H9 (cell line): ENCODE results near the gene RNF225. TPM values are rescaled to one million over a fixed set of nuclear protein-coding genes. Genes with fewer than 3 reads are reported as not detected.

Source experiments
- DNase-seq: peaks from one replicate; pipeline ENCODE4 v3.0.0-alpha.2; 2017
- H2AFZ ChIP-seq: one replicate; pipeline ENCODE4 v1.6.1; 2013; ENCODE audit warnings: mild to moderate bottlenecking, low read length, control low read depth, moderate library complexity
- H2AK5ac ChIP-seq: 2 replicates; pipeline ENCODE4 v1.6.1; 2013; ENCODE audit warnings: low read length, control low read depth, mixed read lengths; ENCODE audit not compliant: insufficient read length
- H2BK120ac ChIP-seq: one replicate; pipeline ENCODE4 v1.6.1; 2013; ENCODE audit warnings: low read depth, mild to moderate bottlenecking, low read length, control low read depth, inconsistent platforms; ENCODE audit not compliant: poor library complexity, severe bottlenecking
- H2BK12ac ChIP-seq: 2 replicates; pipeline ENCODE4 v1.6.1; 2013; ENCODE audit warnings: low read length, control low read depth, mixed read lengths, low read depth; ENCODE audit not compliant: insufficient read length
- H2BK15ac ChIP-seq: 2 replicates; pipeline ENCODE4 v1.6.1; 2013; ENCODE audit warnings: low read depth, low read length, control low read depth
- H2BK20ac ChIP-seq: one replicate; pipeline ENCODE4 v1.6.1; 2013; ENCODE audit warnings: low read depth, mild to moderate bottlenecking, low read length, control low read depth, inconsistent platforms; ENCODE audit not compliant: poor library complexity, severe bottlenecking
- H2BK5ac ChIP-seq: 2 replicates; pipeline ENCODE4 v1.6.1; 2013; ENCODE audit warnings: low read length, control low read depth, mixed read lengths; ENCODE audit not compliant: insufficient read length
- H3K14ac ChIP-seq: 2 replicates; pipeline ENCODE4 v1.6.1; 2013; ENCODE audit warnings: low read length, control low read depth; ENCODE audit not compliant: insufficient read depth
- H3K18ac ChIP-seq: 2 replicates; pipeline ENCODE4 v1.6.1; 2013; ENCODE audit warnings: low read depth, mild to moderate bottlenecking, mixed read lengths, low read length, control low read depth; ENCODE audit not compliant: insufficient read length
- H3K23ac ChIP-seq: 2 replicates; pipeline ENCODE4 v1.6.1; 2013; ENCODE audit warnings: low read length, control low read depth, mixed read lengths, low read depth; ENCODE audit not compliant: insufficient read length
- H3K23me2 ChIP-seq: 2 replicates; pipeline ENCODE4 v1.6.1; 2013; ENCODE audit warnings: low read depth, mild to moderate bottlenecking, mixed read lengths, low read length, control low read depth; ENCODE audit not compliant: insufficient read length, poor library complexity, severe bottlenecking
- H3K27ac ChIP-seq: 2 replicates; pipeline ENCODE4 v1.5.1; 2013; ENCODE audit warnings: low read length, control low read depth, mixed read lengths, low read depth; ENCODE audit not compliant: insufficient read length
- H3K27me3 ChIP-seq: 2 replicates; pipeline ENCODE4 v1.6.1; 2013; ENCODE audit warnings: low read length, control low read depth, inconsistent platforms; ENCODE audit not compliant: insufficient read depth
- H3K4ac ChIP-seq: 2 replicates; pipeline ENCODE4 v1.6.1; 2013; ENCODE audit warnings: low read depth, mild to moderate bottlenecking, control low read depth, inconsistent platforms, low read length, moderate library complexity
- H3K4me1 ChIP-seq: 2 replicates; pipeline ENCODE4 v1.6.1; 2013; ENCODE audit warnings: low read length, control low read depth, inconsistent platforms; ENCODE audit not compliant: insufficient read depth
- H3K4me2 ChIP-seq: 2 replicates; pipeline ENCODE4 v1.6.1; 2013; ENCODE audit warnings: low read length, control low read depth, mixed read lengths; ENCODE audit not compliant: insufficient read length, insufficient read depth
- H3K56ac ChIP-seq: 2 replicates; pipeline ENCODE4 v1.6.1; 2013; ENCODE audit warnings: low read depth, mild to moderate bottlenecking, mixed read lengths, low read length, control low read depth; ENCODE audit not compliant: insufficient read length
- H3K79me1 ChIP-seq: 2 replicates; pipeline ENCODE4 v1.6.1; 2013; ENCODE audit warnings: low read depth, mild to moderate bottlenecking, moderate library complexity, low read length, control low read depth, inconsistent platforms; ENCODE audit not compliant: insufficient read depth, poor library complexity, severe bottlenecking
- H3K79me2 ChIP-seq: 2 replicates; pipeline ENCODE4 v1.6.1; 2013; ENCODE audit warnings: low read length, control low read depth, inconsistent platforms; ENCODE audit not compliant: insufficient read depth
- H3K9ac ChIP-seq: 2 replicates; pipeline ENCODE4 v1.6.1; 2013; ENCODE audit warnings: low read length, control low read depth, mixed read lengths; ENCODE audit not compliant: insufficient read length; ENCODE audit errors: extremely low read depth
- H3K9me3 ChIP-seq: one replicate; pipeline ENCODE4 v1.6.1; 2013; ENCODE audit warnings: low read depth, low read length, inconsistent platforms; ENCODE audit not compliant: control insufficient read depth
- H3T11ph ChIP-seq: one replicate; pipeline ENCODE4 v1.6.1; 2013; ENCODE audit warnings: mild to moderate bottlenecking, low read length, control low read depth, inconsistent platforms
- H4K20me1 ChIP-seq: one replicate; pipeline ENCODE4 v1.6.1; 2013; ENCODE audit not compliant: control insufficient read depth, insufficient read length, insufficient read depth
- H4K5ac ChIP-seq: 2 replicates; pipeline ENCODE4 v1.6.1; 2013; ENCODE audit warnings: low read depth, mild to moderate bottlenecking, mixed read lengths, low read length, control low read depth; ENCODE audit not compliant: insufficient read length
- H4K8ac ChIP-seq: replicated peaks from 2 replicates; pipeline ENCODE4 v1.6.1; 2013; ENCODE audit warnings: low read length, control low read depth, mixed read lengths, low read depth; ENCODE audit not compliant: insufficient read length
- H4K91ac ChIP-seq: 2 replicates; pipeline ENCODE4 v1.6.1; 2013; ENCODE audit warnings: low read depth, mild to moderate bottlenecking, moderate library complexity, mixed read lengths, low read length, control low read depth; ENCODE audit not compliant: insufficient read length
- H3K27ac Mint-ChIP-seq, 3 experiments: 2 replicates in 2 of 3; 3 replicates in 1 of 3; pipeline ENCODE4 v1.8.0; 2020 to 2021; ENCODE audit warnings: mixed read lengths in 3 of 3, mild to moderate bottlenecking in 1 of 3, moderate library complexity in 1 of 3
- H3K27me3 Mint-ChIP-seq: 2 replicates; pipeline ENCODE4 v1.8.0; 2021; ENCODE audit warnings: low read depth, mild to moderate bottlenecking, moderate library complexity, mixed read lengths
- H3K36me3 Mint-ChIP-seq, 3 experiments: 2 replicates in 2 of 3; 3 replicates in 1 of 3; pipeline ENCODE4 v1.8.0; 2020 to 2021; ENCODE audit warnings: low read depth in 3 of 3, mixed read lengths in 3 of 3; ENCODE audit not compliant: insufficient read depth in 1 of 3
- H3K4me1 Mint-ChIP-seq, 2 experiments: 2 replicates each; pipeline ENCODE4 v1.8.0; 2020; ENCODE audit warnings: mixed read lengths in 2 of 2
- H3K4me3 Mint-ChIP-seq, 2 experiments: 2 replicates in 1 of 2; 3 replicates in 1 of 2; pipeline ENCODE4 v1.8.0; 2020 to 2021; ENCODE audit warnings: mild to moderate bottlenecking in 2 of 2, mixed read lengths in 2 of 2, moderate library complexity in 1 of 2
- H3K9me3 Mint-ChIP-seq, 2 experiments: 2 replicates in 1 of 2; 3 replicates in 1 of 2; pipeline ENCODE4 v1.8.0; 2020; ENCODE audit warnings: mild to moderate bottlenecking in 2 of 2, mixed read lengths in 2 of 2, moderate library complexity in 1 of 2
- WGBS: extraction: QIAGEN DNeasy Blood & Tissue Kit; methylation state at CpG from one replicate; pipeline ENCODE4 v1.1.7; 2013; ENCODE audit warnings: missing lambda C conversion rate, low lambda C conversion rate, mixed read lengths; ENCODE audit not compliant: insufficient read length; ENCODE audit errors: extremely low coverage; 5-methylcytosine and 5-hydroxymethylcytosine counted together
- total RNA-seq: library from RNA; stranded (reverse); gene quantifications from 2 replicates; pipeline ENCODE4 v1.2.1, GENCODE V29; 2021
- TF ChIP-seq, protein P1 (sequence below): fragments of 200-600 bp; sonication (generic); conservative IDR thresholded peaks from 3 replicates; pipeline ENCODE4 v1.8.0; 2021; ENCODE audit warnings: antibody characterized with exemption, mild to moderate bottlenecking

The RNF225 gene
- total RNA-seq, 1 experiment from 2014 or later, result 2.1 TPM

DNA sequence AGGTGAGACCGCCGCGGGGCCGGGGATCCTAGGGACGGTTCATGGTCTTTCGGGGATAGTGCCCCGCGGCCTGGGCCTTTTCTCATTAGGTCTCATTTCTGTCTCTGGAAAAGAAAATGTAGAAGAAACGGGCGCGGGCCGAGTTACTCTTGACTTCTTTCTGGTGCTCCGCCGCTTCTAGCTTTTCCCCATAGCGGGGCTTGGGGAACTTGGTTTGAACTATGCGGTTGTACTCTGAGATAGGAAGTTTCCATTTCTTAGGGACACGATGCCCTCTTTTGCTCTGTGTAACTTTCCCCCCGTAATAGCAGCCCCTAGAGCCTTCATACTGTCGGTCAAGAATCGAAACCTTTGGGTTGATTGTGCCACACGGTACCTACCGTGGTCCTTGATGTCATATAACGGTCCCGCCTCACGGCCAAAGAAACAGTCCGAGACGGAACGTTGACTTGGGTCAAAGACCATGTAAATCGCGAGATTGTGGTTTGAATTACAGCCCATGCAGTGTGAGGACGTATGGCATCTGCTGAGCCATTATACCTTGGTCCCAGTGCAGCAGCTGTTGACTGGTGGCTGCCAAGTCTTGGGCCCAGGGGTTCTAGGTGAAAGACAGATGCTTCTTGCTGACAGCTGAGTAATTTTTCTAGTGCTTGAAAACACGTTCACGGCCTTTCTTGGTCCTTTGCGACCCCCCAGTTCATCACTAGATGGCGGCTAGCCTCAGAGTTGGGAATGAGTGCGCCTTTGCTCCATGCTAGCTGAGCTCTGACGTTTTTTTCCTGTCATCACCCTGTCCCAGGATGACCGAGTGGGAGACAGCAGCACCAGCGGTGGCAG, 7.9 kb upstream of the RNF225 start:
- no peak overlapping the region for H2BK120ac ChIP-seq
- peaks cover 10% of the 10 kb centered on the region; the same call in 1 of the 2 replicates for H3K79me2 ChIP-seq
- Mint-ChIP-seq H3K27me3 (no peaks in the 10 kb centered on the region), H3K27ac (peak overlapping the region; percentile 68 to 95 (median 93); a peak in 5 of 7 replicates), H3K36me3 (peaks cover 39 to 47% (median 40%) of the 10 kb centered on the region in 3 experiments), H3K4me3 (peak overlapping the region; percentile 95 to 99), H3K4me1 (peaks cover 22 to 30% of the 10 kb centered on the region in 2 experiments), H3K9me3 (no peaks in the 10 kb centered on the region)
- no peak overlapping the region for H3T11ph ChIP-seq
- H2AK5ac ChIP-seq, result no peak overlapping the region
- peak overlapping the region; percentile 85 for H3K9ac ChIP-seq
- H4K8ac ChIP-seq, result no peak overlapping the region
- H3K14ac ChIP-seq, result no peak overlapping the region
- H4K91ac ChIP-seq, result no peak overlapping the region
- no peak overlapping the region for H3K4ac ChIP-seq
- no peak overlapping the region for H2AFZ ChIP-seq
- no peak for DNase-seq
- H3K79me1 ChIP-seq, result no peaks in the 10 kb centered on the region
- no peak overlapping the region for H3K23ac ChIP-seq
- no peak overlapping the region for H3K56ac ChIP-seq
- H4K20me1 ChIP-seq, result no peaks in the 10 kb centered on the region
- no peaks in the 10 kb centered on the region for H3K9me3 ChIP-seq
- H4K5ac ChIP-seq, result no peak overlapping the region
- TF ChIP-seq, protein P1, sequence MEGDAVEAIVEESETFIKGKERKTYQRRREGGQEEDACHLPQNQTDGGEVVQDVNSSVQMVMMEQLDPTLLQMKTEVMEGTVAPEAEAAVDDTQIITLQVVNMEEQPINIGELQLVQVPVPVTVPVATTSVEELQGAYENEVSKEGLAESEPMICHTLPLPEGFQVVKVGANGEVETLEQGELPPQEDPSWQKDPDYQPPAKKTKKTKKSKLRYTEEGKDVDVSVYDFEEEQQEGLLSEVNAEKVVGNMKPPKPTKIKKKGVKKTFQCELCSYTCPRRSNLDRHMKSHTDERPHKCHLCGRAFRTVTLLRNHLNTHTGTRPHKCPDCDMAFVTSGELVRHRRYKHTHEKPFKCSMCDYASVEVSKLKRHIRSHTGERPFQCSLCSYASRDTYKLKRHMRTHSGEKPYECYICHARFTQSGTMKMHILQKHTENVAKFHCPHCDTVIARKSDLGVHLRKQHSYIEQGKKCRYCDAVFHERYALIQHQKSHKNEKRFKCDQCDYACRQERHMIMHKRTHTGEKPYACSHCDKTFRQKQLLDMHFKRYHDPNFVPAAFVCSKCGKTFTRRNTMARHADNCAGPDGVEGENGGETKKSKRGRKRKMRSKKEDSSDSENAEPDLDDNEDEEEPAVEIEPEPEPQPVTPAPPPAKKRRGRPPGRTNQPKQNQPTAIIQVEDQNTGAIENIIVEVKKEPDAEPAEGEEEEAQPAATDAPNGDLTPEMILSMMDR, result peak; percentile 23; the same call in 1 of the 3 replicates
- no peaks in the 10 kb centered on the region for H3K27me3 ChIP-seq
- peaks cover 7% of the 10 kb centered on the region for H3K23me2 ChIP-seq
- no peak overlapping the region for H2BK20ac ChIP-seq
- H2BK5ac ChIP-seq, result no peak overlapping the region
- peak overlapping the region; percentile 94 for H3K4me2 ChIP-seq
- H2BK15ac ChIP-seq, result no peak overlapping the region
- H3K18ac ChIP-seq, result no peak overlapping the region
- peaks cover 4% of the 10 kb centered on the region; the same call in 1 of the 2 replicates for H3K4me1 ChIP-seq
- H2BK12ac ChIP-seq, result no peak overlapping the region
- H3K27ac ChIP-seq, result no peak overlapping the region
- WGBS, result no CpG with 5 or more reads among the region's 39 CpGs
